ENCODE results near the gene CYYR1.

The CYYR1 gene

DNA sequence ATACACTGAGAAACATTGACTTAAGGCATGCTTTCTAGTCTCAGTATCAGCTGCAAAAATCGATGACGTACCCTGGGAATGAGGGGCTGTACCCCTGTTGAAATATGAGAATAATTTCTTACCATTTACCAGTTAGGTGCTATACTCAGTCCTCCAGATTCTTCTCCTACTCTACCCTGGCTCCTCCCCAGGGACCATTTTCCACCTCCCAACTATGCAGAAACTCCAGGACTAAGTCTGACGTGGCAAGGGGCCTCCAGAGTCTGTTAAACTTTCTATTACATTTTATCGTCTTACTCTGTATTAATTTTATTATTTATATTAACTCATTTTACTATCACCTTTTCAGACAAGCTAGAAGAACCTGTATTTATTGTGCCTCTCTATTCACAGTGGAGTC lies 124.3 kb downstream of the CYYR1 start:
- peak; percentile 52 for DNase-seq (ENCODE audit: low read depth)
- no peak for TF ChIP-seq CTCF (IDR thresholded peaks at IDR 0.05; ENCODE audit: low read length, missing control alignments)
- no peak overlapping the region for H3K4me3 ChIP-seq (replicated peaks; ENCODE audit: low read depth, low read length)

- TF ChIP-seq CTCF (IDR thresholded peaks at IDR 0.05; ENCODE audit: low read length, missing control alignments) = no peak
- H3K4me3 ChIP-seq (replicated peaks; ENCODE audit: low read depth, low read length) = no peak overlapping the region
- DNase-seq (ENCODE audit: low read depth) = peak; percentile 3
Observed at GRCh38 chr21:26447932-26448475, 125.1 kb downstream of the CYYR1 start.

GRCh38 chr21:26445440-26445839 lies 127.6 kb downstream of the CYYR1 start:
- no peak for TF ChIP-seq CTCF (IDR thresholded peaks at IDR 0.05; ENCODE audit: low read length, missing control alignments)
- peak; percentile 58 for DNase-seq (ENCODE audit: low read depth)
- H3K4me3 ChIP-seq (replicated peaks; ENCODE audit: low read depth, low read length) = no peak overlapping the region

GRCh38 chr21:26444646-26445045 lies 128.4 kb downstream of the CYYR1 start:
- DNase-seq (ENCODE audit: low read depth) = no peak

DNA sequence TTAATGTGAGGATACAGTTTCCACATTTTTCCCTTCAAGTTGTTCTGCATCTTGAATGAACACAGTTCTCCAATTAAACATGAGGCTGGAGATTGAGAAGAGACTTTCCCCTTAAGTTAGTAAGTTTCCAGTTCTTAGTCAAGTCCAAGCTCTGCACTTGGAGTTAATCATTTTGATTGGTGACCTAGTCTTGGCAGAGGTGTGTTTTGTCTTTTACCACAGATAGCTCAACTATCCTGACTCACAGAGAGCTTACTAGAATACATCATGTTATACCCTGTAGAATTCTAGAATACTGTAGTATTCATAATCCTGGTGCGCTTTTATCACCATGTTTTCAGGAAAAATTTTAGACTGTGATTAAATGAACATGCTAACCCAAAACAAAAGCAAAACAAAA lies 129.2 kb downstream of the CYYR1 start:
- H3K4me3 ChIP-seq (replicated peaks; ENCODE audit: low read depth, low read length) = no peak overlapping the region
- TF ChIP-seq CTCF (IDR thresholded peaks at IDR 0.05; ENCODE audit: low read length, missing control alignments) = no peak
- DNase-seq (ENCODE audit: low read depth) = no peak

More at GRCh38 chr21:26444646-26445045, 128.4 kb downstream of the CYYR1 start:
- no peak for TF ChIP-seq CTCF (IDR thresholded peaks at IDR 0.05; ENCODE audit: low read length, missing control alignments)
- no peak overlapping the region for H3K4me3 ChIP-seq (replicated peaks; ENCODE audit: low read depth, low read length)

DNA sequence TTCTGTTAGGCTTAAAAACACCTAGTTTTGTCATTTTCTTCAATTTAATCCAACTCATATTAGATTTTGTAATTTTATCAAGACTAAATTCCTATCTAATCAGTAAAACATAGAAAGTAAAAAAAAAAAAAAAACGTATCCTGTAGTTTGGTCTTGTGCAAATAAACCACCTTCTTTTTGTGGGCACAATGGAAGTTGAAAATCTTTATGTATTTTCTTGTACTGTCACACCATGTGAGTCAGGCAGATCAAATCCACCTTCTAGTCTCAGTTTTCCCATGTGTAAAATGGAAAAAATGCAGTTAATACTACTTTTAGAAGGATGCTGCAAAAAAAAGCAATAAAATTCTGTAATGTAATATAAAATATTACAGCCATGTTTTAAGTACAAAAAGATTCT lies 129.8 kb downstream of the CYYR1 start:
- no peak for DNase-seq (ENCODE audit: low read depth)
- no peak for TF ChIP-seq CTCF (IDR thresholded peaks at IDR 0.05; ENCODE audit: low read length, missing control alignments)
- H3K4me3 ChIP-seq (replicated peaks; ENCODE audit: low read depth, low read length) = no peak overlapping the region

- DNase-seq (ENCODE audit: low read depth) = no peak
- no peak overlapping the region for H3K4me3 ChIP-seq (replicated peaks; ENCODE audit: low read depth, low read length)
- TF ChIP-seq CTCF (IDR thresholded peaks at IDR 0.05; ENCODE audit: low read length, missing control alignments) = no peak
Observed at GRCh38 chr21:26441149-26441548, 131.9 kb downstream of the CYYR1 start.
